HK-2 (cell line): Measurements from ENCODE around the gene HADHA.

ENCODE experiments used
- DNase-seq: peaks from one replicate; pipeline ENCODE4 v3.0.0-alpha.2; 2018; ENCODE audit not compliant: unreplicated experiment

The HADHA gene

GRCh38 chr2:26141145-26141769 is 103.2 kb downstream of the HADHA start:
- no peak for DNase-seq
